SK-N-SH treated with all-trans-retinoic acid at 6 μM for 48 hours (cell line): ENCODE data around the gene PHETA1.

ENCODE experiments used
- ATAC-seq: fragments of 200-7000 bp; cut with Tn5 transposase; 3 replicates; pipeline ENCODE4 v1.9.1; 2020; ENCODE audit warnings: mild to moderate bottlenecking, moderate library complexity
- BACH2 ChIP-seq: fragments of 250-450 bp; sonication (Bioruptor Pico); IDR thresholded peaks from 2 replicates; pipeline ENCODE4 v1.9.0; 2021; ENCODE audit warnings: mild to moderate bottlenecking, borderline replicate concordance
- ESRRG ChIP-seq: fragments of 250-450 bp; sonication (Bioruptor Pico); IDR thresholded peaks from 2 replicates; pipeline ENCODE4 v1.6.1; 2021; ENCODE audit warnings: mild to moderate bottlenecking
- GLIS3 ChIP-seq: fragments of 250-450 bp; sonication (Bioruptor Pico); IDR thresholded peaks from 2 replicates; pipeline ENCODE4 v1.5.0; 2020; ENCODE audit warnings: mild to moderate bottlenecking, moderate library complexity
- ISL1 ChIP-seq: fragments of 250-450 bp; sonication (Bioruptor Pico); IDR thresholded peaks from 2 replicates; pipeline ENCODE4 v2.1.2; 2022; ENCODE audit warnings: mild to moderate bottlenecking, moderate library complexity
- OSR1 ChIP-seq: fragments of 250-450 bp; sonication (Bioruptor Pico); IDR thresholded peaks from 2 replicates; pipeline ENCODE4 v1.8.0; 2022; ENCODE audit warnings: moderate library complexity, mild to moderate bottlenecking, inconsistent platforms
- PPARA ChIP-seq: fragments of 250-450 bp; sonication (Bioruptor Pico); IDR thresholded peaks from 2 replicates; pipeline ENCODE4 v1.5.0; 2020; ENCODE audit warnings: mild to moderate bottlenecking, borderline replicate concordance
- RARB ChIP-seq: fragments of 250-450 bp; sonication (Bioruptor Pico); IDR thresholded peaks from 2 replicates; pipeline ENCODE4 v1.8.0; 2021; ENCODE audit warnings: mild to moderate bottlenecking, moderate library complexity
- SNAI2 ChIP-seq: fragments of 250-450 bp; sonication (Bioruptor Pico); IDR thresholded peaks from 2 replicates; pipeline ENCODE4 v1.5.0; 2020; ENCODE audit warnings: mild to moderate bottlenecking, moderate library complexity
- TCF4 ChIP-seq: fragments of 250-450 bp; sonication (Bioruptor Pico); IDR thresholded peaks from 2 replicates; pipeline ENCODE4 v1.8.0; 2021; ENCODE audit warnings: mild to moderate bottlenecking, moderate library complexity, borderline replicate concordance
- TOX ChIP-seq: fragments of 250-450 bp; sonication (Bioruptor Pico); IDR thresholded peaks from 2 replicates; pipeline ENCODE4 v1.8.0; 2021; ENCODE audit warnings: mild to moderate bottlenecking, moderate library complexity, borderline replicate concordance
- ZC3H10 ChIP-seq: fragments of 250-450 bp; sonication (Bioruptor Pico); IDR thresholded peaks from 2 replicates; pipeline ENCODE4 v1.5.1; 2021; ENCODE audit warnings: mild to moderate bottlenecking, moderate library complexity
- ZFP3 ChIP-seq: fragments of 250-450 bp; sonication (Bioruptor Pico); IDR thresholded peaks from 2 replicates; pipeline ENCODE4 v1.5.0; 2020; ENCODE audit warnings: mild to moderate bottlenecking, moderate library complexity
- ZFP30 ChIP-seq: fragments of 450-650 bp; formaldehyde crosslinking; IDR thresholded peaks from 2 replicates; pipeline ENCODE4 v1.5.0; 2022; ENCODE audit warnings: mild to moderate bottlenecking, moderate library complexity
- ZNF565 ChIP-seq: fragments of 450-650 bp; formaldehyde crosslinking; conservative IDR thresholded peaks from 2 replicates; pipeline ENCODE4 v1.5.0; 2020; ENCODE audit warnings: low read depth, mild to moderate bottlenecking, moderate library complexity
- ZNF70 ChIP-seq: fragments of 450-650 bp; formaldehyde crosslinking; IDR thresholded peaks from 2 replicates; pipeline ENCODE4 v1.5.0; 2020; ENCODE audit warnings: mild to moderate bottlenecking, moderate library complexity
- ZNF8 ChIP-seq: fragments of 450-650 bp; formaldehyde crosslinking; IDR thresholded peaks from 2 replicates; pipeline ENCODE4 v1.5.0; 2020; ENCODE audit warnings: mild to moderate bottlenecking, moderate library complexity
- TF ChIP-seq, protein P1 (sequence below): fragments of 250-450 bp; sonication (Bioruptor Pico); IDR thresholded peaks from 2 replicates; pipeline ENCODE4 v1.8.0; 2020; ENCODE audit warnings: mild to moderate bottlenecking, moderate library complexity, borderline replicate concordance
- TF ChIP-seq, protein P2 (sequence below): fragments of 250-450 bp; sonication (Bioruptor Pico); IDR thresholded peaks from 2 replicates; pipeline ENCODE4 v1.8.0; 2021; ENCODE audit warnings: low read depth, mild to moderate bottlenecking, moderate library complexity, borderline replicate concordance
- TF ChIP-seq, protein P3 (sequence below): fragments of 250-450 bp; sonication (Bioruptor Pico); IDR thresholded peaks from 2 replicates; pipeline ENCODE4 v1.5.0; 2020; ENCODE audit warnings: mild to moderate bottlenecking, moderate library complexity

The PHETA1 gene, protein sequence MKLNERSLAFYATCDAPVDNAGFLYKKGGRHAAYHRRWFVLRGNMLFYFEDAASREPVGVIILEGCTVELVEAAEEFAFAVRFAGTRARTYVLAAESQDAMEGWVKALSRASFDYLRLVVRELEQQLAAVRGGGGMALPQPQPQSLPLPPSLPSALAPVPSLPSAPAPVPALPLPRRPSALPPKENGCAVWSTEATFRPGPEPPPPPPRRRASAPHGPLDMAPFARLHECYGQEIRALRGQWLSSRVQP

DNA sequence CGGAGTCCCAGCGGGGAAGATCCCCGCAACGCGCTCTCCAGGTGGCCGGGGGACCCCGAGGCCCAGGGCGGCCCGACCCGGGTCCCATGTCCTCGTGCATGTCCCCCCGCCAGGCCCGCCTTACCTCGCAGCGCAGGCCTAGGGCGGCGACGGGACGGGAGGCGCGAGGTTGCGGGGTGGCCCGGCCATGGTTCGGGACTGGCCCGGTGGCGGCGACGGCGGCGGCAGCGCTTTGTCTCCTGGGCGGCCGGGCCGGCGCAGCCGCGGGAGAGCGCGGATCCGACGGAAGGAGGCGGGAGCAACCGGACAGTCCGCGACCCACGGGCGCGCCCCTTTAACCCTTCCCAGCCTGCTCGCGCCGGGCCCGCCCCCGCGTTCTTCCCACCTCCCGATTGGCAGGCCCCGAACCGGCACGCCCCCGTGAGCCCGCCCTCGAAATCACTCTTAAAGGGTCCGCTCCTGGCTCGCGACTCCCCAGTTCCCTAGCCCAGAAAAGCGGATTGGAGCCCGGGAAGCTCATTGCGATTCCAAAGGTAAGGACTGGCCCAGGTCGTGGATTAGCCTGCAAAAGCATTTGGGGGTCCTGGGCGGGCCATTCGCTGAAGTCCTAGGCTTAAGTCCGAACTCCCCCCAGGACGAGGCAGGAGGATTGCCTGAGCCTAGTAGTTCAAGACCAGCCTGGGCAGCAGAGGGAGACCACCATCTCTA lies at the start of gene PHETA1:
PHETA1 (minus strand) TSS at position 308 of the 708 bp plus-strand sequence. CDS start 5,668 bp downstream, outside the sequence.
- TF ChIP-seq GLIS3, result no peak
- TF ChIP-seq ZNF70 (CRISPR knock-in tag), result no peak
- TF ChIP-seq, protein P1, sequence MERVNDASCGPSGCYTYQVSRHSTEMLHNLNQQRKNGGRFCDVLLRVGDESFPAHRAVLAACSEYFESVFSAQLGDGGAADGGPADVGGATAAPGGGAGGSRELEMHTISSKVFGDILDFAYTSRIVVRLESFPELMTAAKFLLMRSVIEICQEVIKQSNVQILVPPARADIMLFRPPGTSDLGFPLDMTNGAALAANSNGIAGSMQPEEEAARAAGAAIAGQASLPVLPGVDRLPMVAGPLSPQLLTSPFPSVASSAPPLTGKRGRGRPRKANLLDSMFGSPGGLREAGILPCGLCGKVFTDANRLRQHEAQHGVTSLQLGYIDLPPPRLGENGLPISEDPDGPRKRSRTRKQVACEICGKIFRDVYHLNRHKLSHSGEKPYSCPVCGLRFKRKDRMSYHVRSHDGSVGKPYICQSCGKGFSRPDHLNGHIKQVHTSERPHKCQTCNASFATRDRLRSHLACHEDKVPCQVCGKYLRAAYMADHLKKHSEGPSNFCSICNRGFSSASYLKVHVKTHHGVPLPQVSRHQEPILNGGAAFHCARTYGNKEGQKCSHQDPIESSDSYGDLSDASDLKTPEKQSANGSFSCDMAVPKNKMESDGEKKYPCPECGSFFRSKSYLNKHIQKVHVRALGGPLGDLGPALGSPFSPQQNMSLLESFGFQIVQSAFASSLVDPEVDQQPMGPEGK (CRISPR knock-in tag), result no peak
- ATAC-seq, result peak; percentile 96

DNA sequence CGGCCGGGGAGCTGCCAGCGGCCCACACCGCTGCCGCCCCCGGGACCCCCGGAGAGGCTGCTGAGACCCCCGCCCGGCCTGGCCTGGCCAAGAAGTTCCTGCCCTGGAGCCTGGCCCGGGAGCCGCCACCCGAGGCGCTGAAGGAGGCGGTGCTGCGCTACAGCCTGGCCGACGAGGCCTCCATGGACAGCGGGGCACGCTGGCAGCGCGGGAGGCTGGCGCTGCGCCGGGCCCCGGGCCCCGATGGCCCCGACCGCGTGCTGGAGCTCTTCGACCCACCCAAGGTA lies 49.6 kb upstream of the PHETA1 start:
- no peak for ATAC-seq

DNA sequence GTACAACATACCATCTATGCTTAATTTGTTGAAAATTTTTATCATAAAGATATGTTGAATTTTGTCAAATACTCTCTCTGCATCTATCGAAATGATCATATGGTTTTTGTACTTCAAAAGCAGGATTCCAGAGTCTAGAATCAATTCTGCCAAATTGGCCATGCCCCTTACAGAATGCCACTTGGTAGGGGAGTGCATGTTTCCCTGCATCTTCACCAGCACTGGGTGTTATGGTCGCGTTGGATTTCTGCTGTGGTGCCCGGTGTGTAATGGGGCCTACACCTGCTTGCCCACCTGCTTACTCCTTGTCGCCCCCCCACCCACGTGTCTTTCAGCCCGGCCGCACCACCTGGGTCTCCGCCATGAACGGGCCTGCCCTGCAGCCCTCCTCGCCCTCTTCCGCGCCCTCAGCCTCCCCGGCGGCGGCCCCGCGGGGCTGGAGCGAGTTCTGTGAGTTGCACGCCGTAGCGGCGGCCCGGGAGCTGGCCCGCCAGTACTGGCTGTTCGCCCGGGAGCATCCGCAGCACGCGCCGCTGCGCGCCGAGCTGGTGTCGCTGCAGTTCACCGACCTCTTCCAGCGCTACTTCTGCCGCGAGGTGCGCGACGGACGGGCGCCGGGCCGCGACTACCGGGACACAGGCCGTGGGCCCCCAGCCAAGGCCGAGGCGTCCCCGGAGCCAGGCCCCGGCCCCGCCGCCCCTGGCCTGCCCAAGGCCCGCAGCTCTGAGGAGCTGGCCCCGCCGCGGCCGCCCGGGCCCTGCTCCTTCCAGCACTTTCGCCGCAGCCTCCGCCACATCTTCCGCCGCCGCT lies 49.1 kb upstream of the PHETA1 start:
- no peak for ATAC-seq
- TF ChIP-seq ESRRG (CRISPR knock-in tag) (no peak), ZC3H10 (CRISPR knock-in tag) (no peak), TOX (no peak), OSR1 (CRISPR knock-in tag) (no peak), PPARA (CRISPR knock-in tag) (no peak), ZNF565 (CRISPR knock-in tag) (no peak), ZNF70 (CRISPR knock-in tag) (no peak), SNAI2 (CRISPR knock-in tag) (no peak), BACH2 (no peak)
- TF ChIP-seq, protein P2, sequence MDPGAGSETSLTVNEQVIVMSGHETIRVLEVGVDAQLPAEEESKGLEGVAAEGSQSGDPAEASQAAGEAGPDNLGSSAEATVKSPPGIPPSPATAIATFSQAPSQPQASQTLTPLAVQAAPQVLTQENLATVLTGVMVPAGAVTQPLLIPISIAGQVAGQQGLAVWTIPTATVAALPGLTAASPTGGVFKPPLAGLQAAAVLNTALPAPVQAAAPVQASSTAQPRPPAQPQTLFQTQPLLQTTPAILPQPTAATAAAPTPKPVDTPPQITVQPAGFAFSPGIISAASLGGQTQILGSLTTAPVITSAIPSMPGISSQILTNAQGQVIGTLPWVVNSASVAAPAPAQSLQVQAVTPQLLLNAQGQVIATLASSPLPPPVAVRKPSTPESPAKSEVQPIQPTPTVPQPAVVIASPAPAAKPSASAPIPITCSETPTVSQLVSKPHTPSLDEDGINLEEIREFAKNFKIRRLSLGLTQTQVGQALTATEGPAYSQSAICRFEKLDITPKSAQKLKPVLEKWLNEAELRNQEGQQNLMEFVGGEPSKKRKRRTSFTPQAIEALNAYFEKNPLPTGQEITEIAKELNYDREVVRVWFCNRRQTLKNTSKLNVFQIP (CRISPR knock-in tag), result no peak
- TF ChIP-seq, protein P1 (CRISPR knock-in tag), result no peak
- TF ChIP-seq, protein P3, sequence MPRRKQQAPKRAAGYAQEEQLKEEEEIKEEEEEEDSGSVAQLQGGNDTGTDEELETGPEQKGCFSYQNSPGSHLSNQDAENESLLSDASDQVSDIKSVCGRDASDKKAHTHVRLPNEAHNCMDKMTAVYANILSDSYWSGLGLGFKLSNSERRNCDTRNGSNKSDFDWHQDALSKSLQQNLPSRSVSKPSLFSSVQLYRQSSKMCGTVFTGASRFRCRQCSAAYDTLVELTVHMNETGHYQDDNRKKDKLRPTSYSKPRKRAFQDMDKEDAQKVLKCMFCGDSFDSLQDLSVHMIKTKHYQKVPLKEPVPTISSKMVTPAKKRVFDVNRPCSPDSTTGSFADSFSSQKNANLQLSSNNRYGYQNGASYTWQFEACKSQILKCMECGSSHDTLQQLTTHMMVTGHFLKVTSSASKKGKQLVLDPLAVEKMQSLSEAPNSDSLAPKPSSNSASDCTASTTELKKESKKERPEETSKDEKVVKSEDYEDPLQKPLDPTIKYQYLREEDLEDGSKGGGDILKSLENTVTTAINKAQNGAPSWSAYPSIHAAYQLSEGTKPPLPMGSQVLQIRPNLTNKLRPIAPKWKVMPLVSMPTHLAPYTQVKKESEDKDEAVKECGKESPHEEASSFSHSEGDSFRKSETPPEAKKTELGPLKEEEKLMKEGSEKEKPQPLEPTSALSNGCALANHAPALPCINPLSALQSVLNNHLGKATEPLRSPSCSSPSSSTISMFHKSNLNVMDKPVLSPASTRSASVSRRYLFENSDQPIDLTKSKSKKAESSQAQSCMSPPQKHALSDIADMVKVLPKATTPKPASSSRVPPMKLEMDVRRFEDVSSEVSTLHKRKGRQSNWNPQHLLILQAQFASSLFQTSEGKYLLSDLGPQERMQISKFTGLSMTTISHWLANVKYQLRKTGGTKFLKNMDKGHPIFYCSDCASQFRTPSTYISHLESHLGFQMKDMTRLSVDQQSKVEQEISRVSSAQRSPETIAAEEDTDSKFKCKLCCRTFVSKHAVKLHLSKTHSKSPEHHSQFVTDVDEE (CRISPR knock-in tag), result no peak

More for the DNA sequence above, 49.6 kb upstream of the PHETA1 start:
- no peak for TF ChIP-seq TCF4 (CRISPR knock-in tag)
- no peak for TF ChIP-seq ZNF8
- no peak for TF ChIP-seq SNAI2 (CRISPR knock-in tag)
- no peak for TF ChIP-seq ZFP30 (CRISPR knock-in tag)
- no peak for TF ChIP-seq ISL1
- no peak for TF ChIP-seq ZNF70 (CRISPR knock-in tag)
- TF ChIP-seq, protein P3 (CRISPR knock-in tag), result no peak
- TF ChIP-seq ZFP3 (CRISPR knock-in tag), result no peak
- no peak for TF ChIP-seq RARB (CRISPR knock-in tag)
